ENCODE data around the gene HPS1. TPM values are rescaled to one million over a fixed set of nuclear protein-coding genes. Genes with fewer than 3 reads are reported as not detected.

Gene HPS1
- total RNA-seq, 1 donor: 52.1 TPM

DNA sequence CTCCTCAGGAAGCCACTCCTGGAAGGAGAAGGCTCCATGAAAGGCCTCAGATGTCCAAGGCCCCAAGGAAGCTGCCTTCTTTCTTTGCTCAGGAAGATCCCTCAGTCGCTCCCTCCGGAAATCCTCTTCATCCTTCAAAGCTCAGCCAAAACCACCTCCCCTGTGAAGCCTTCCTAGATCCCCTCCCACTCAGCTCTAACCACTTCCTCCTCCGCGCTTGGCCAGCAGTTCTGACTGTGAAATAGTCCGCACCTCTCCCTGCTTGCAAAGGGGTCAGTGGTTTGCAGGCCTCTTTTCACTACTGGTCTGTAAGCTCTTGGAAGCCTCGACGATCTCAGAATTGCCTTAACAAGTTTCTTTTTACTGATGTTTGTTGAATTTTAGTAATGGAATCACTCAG lies 55.7 kb downstream of the HPS1 start:
- no peak for TF ChIP-seq CTCF (IDR thresholded peaks at IDR 0.05; ENCODE audit: extremely low read depth, low read depth, low read length)
- no peak for DNase-seq (ENCODE audit: insufficient read length, low spot score, missing footprints)
- no peak overlapping the region for H3K27ac ChIP-seq (ENCODE audit: low read depth, low read length)
- H3K4me1 ChIP-seq (ENCODE audit: insufficient read depth, low read length): peaks cover 14% of the 10 kb centered on the region
- H2AFZ ChIP-seq (ENCODE audit: low read length): no peak overlapping the region
- no peaks in the 10 kb centered on the region for H3K9me3 ChIP-seq (ENCODE audit: low read depth, low read length)
- H3K27me3 ChIP-seq (ENCODE audit: insufficient read depth, low read length): no peaks in the 10 kb centered on the region
- no peaks in the 10 kb centered on the region for H3K36me3 ChIP-seq (ENCODE audit: insufficient read depth, low read length)
- no peak overlapping the region for H3K4me3 ChIP-seq (ENCODE audit: insufficient read depth, low read length)
- no peak overlapping the region for H3K4me2 ChIP-seq (ENCODE audit: insufficient read depth, low read length)
- no peaks in the 10 kb centered on the region for H3K79me2 ChIP-seq (ENCODE audit: insufficient read depth, low read length)
- H4K20me1 ChIP-seq (ENCODE audit: insufficient read depth, low read length): no peaks in the 10 kb centered on the region

DNA sequence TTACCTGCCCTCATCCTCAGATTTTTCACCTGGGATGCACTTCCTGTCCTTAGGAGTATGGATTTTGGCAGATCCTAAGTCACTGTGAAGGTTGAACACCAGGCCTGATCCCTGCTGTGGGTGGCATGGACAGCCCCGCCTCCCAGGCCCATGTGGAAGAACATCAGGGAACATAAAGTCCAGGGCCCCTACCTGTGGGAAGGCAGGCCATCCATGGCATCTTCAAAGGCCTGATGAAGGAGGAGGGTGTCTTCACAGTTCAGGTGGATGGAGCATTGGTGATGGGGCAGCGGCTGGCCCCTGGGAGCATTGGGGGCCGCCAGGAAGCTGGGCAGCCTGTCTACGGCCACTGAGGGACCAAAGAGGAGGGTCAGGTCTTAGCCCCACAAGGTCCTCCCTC lies 56.3 kb downstream of the HPS1 start:
- Histone ChIP-seq H3K36me3 (ENCODE audit: insufficient read depth, low read length) (no peaks in the 10 kb centered on the region), H3K4me1 (ENCODE audit: insufficient read depth, low read length) (peaks cover 14% of the 10 kb centered on the region), H3K79me2 (ENCODE audit: insufficient read depth, low read length) (no peaks in the 10 kb centered on the region), H2AFZ (ENCODE audit: low read length) (no peak overlapping the region), H3K4me3 (ENCODE audit: insufficient read depth, low read length) (no peak overlapping the region), H3K27ac (ENCODE audit: low read depth, low read length) (no peak overlapping the region), H3K4me2 (ENCODE audit: insufficient read depth, low read length) (no peak overlapping the region), H4K20me1 (ENCODE audit: insufficient read depth, low read length) (no peaks in the 10 kb centered on the region), H3K27me3 (ENCODE audit: insufficient read depth, low read length) (no peaks in the 10 kb centered on the region), H3K9me3 (ENCODE audit: low read depth, low read length) (no peaks in the 10 kb centered on the region)
- no peak for DNase-seq (ENCODE audit: insufficient read length, low spot score, missing footprints)
- TF ChIP-seq CTCF (IDR thresholded peaks at IDR 0.05; ENCODE audit: extremely low read depth, low read depth, low read length): no peak

DNA sequence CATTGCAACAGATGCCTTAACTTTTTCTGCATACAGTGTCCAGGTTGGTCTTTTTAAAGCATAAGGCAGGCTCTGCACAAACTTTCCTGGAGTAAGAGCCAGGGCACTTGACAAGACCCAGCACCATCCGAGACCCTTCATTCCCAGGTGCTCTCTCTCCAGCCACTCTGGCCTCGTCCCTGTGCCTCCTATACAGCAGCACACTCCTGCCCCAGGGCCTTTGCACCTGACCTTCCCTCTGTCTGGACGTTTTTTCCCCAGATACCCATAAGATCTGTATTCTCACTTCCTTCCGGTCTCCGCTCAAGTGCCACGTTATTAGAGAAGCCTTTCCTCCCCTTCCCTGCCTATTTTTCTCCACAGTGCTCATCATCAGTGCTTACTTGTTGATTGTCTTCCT lies 57.3 kb downstream of the HPS1 start:
- Histone ChIP-seq H4K20me1 (ENCODE audit: insufficient read depth, low read length) (no peaks in the 10 kb centered on the region), H3K4me2 (ENCODE audit: insufficient read depth, low read length) (no peak overlapping the region), H3K27ac (ENCODE audit: low read depth, low read length) (no peak overlapping the region), H3K9me3 (ENCODE audit: low read depth, low read length) (no peaks in the 10 kb centered on the region), H2AFZ (ENCODE audit: low read length) (no peak overlapping the region), H3K27me3 (ENCODE audit: insufficient read depth, low read length) (no peaks in the 10 kb centered on the region), H3K4me3 (ENCODE audit: insufficient read depth, low read length) (no peak overlapping the region), H3K36me3 (ENCODE audit: insufficient read depth, low read length) (no peaks in the 10 kb centered on the region), H3K4me1 (ENCODE audit: insufficient read depth, low read length) (peaks cover 7% of the 10 kb centered on the region), H3K79me2 (ENCODE audit: insufficient read depth, low read length) (no peaks in the 10 kb centered on the region)
- DNase-seq (ENCODE audit: insufficient read length, low spot score, missing footprints): no peak
- TF ChIP-seq CTCF (IDR thresholded peaks at IDR 0.05; ENCODE audit: extremely low read depth, low read depth, low read length): no peak

- TF ChIP-seq CTCF (IDR thresholded peaks at IDR 0.05; ENCODE audit: extremely low read depth, low read depth, low read length): no peak
- no peak overlapping the region for H3K4me2 ChIP-seq (ENCODE audit: insufficient read depth, low read length)
- no peaks in the 10 kb centered on the region for H3K36me3 ChIP-seq (ENCODE audit: insufficient read depth, low read length)
- DNase-seq (ENCODE audit: insufficient read length, low spot score, missing footprints): no peak
- no peak overlapping the region for H3K27ac ChIP-seq (ENCODE audit: low read depth, low read length)
- H2AFZ ChIP-seq (ENCODE audit: low read length): no peak overlapping the region
- H3K4me1 ChIP-seq (ENCODE audit: insufficient read depth, low read length): peaks cover 6% of the 10 kb centered on the region
- no peaks in the 10 kb centered on the region for H4K20me1 ChIP-seq (ENCODE audit: insufficient read depth, low read length)
- H3K9me3 ChIP-seq (ENCODE audit: low read depth, low read length): no peaks in the 10 kb centered on the region
- no peaks in the 10 kb centered on the region for H3K79me2 ChIP-seq (ENCODE audit: insufficient read depth, low read length)
- H3K27me3 ChIP-seq (ENCODE audit: insufficient read depth, low read length): no peaks in the 10 kb centered on the region
- H3K4me3 ChIP-seq (ENCODE audit: insufficient read depth, low read length): no peak overlapping the region
Measured at GRCh38 chr10:98388101-98388655, 58.6 kb downstream of the HPS1 start.
